IMR-90 (cell line): ENCODE measurements around the gene TRAPPC5. TPM values are rescaled to one million over a fixed set of nuclear protein-coding genes. Genes with fewer than 3 reads are reported as not detected.

Experiments
- ATAC-seq: fragments of 200-7000 bp; cut with Tn5 transposase; 2 replicates; pipeline ENCODE4 v1.9.1; 2020; ENCODE audit warnings: low read depth, mild to moderate bottlenecking, moderate library complexity
- BruUV-seq: library from RNA; stranded (reverse); fragments of 400-500 nt; replicated peaks from 2 replicates; lab custom pipeline; 2021; lab: Mats Ljungman, UMichigan
- CTCF ChIA-PET: fragments of 300-600 bp; formaldehyde crosslinking; extraction: SDS; loops from one replicate; lab custom pipeline; 2021; ENCODE audit warnings: antibody characterized with exemption; lab: Yijun Ruan, JAX
- POLR2A ChIA-PET: fragments of 300-600 bp; sonication (Branson Sonifier 250); formaldehyde crosslinking; loops from one replicate; lab custom pipeline; 2022; ENCODE audit warnings: antibody characterized with exemption; ENCODE audit not compliant: unreplicated experiment; lab: Charles Lee
- DNase-seq: peaks from one replicate; pipeline ENCODE4 v3.0.0; 2013
- H2AFZ ChIP-seq: replicated peaks from 2 replicates; pipeline ENCODE3; 2013; ENCODE audit warnings: low read length, mild to moderate bottlenecking; ENCODE audit not compliant: poor library complexity
- H2AK5ac ChIP-seq: 2 replicates; pipeline ENCODE4 v1.6.1; 2013; ENCODE audit warnings: low read depth, low read length, inconsistent platforms
- H2AK9ac ChIP-seq: replicated peaks from 2 replicates; pipeline ENCODE3; 2013; ENCODE audit warnings: mild to moderate bottlenecking, low read depth, low read length, moderate library complexity; ENCODE audit not compliant: poor library complexity
- H2BK120ac ChIP-seq: 2 replicates; pipeline ENCODE4 v1.6.1; 2013; ENCODE audit warnings: low read depth, low read length, inconsistent platforms
- H2BK15ac ChIP-seq: 3 replicates; pipeline ENCODE4 v1.6.1; 2013; ENCODE audit warnings: low read depth, low read length, inconsistent platforms
- H2BK20ac ChIP-seq: 2 replicates; pipeline ENCODE4 v1.6.1; 2013; ENCODE audit warnings: low read depth, mild to moderate bottlenecking, inconsistent platforms, low read length, moderate library complexity
- H2BK5ac ChIP-seq: 2 replicates; pipeline ENCODE4 v1.6.1; 2013; ENCODE audit warnings: mild to moderate bottlenecking, low read depth, low read length, inconsistent platforms; ENCODE audit not compliant: poor library complexity, severe bottlenecking
- H3K14ac ChIP-seq: replicated peaks from 2 replicates; pipeline ENCODE4 v1.6.1; 2013; ENCODE audit warnings: low read depth, low read length, inconsistent platforms
- H3K18ac ChIP-seq: 2 replicates; pipeline ENCODE4 v1.6.1; 2013; ENCODE audit warnings: low read depth, low read length, control low read depth
- H3K23ac ChIP-seq: 2 replicates; pipeline ENCODE4 v1.6.1; 2013; ENCODE audit warnings: low read depth, low read length, inconsistent platforms
- H3K27ac ChIP-seq: 2 replicates; pipeline ENCODE4 v1.5.1; 2013; ENCODE audit warnings: mild to moderate bottlenecking, control low read depth, low read length; ENCODE audit not compliant: insufficient read depth
- H3K27me3 ChIP-seq: 2 replicates; pipeline ENCODE4 v1.6.1; 2013; ENCODE audit warnings: low read length; ENCODE audit not compliant: control insufficient read depth, insufficient read depth
- H3K36me3 ChIP-seq: 2 replicates; pipeline ENCODE4 v1.6.1; 2013; ENCODE audit warnings: low read length, mixed read lengths; ENCODE audit not compliant: control insufficient read depth, insufficient read depth
- H3K4ac ChIP-seq: 2 replicates; pipeline ENCODE4 v1.6.1; 2013; ENCODE audit warnings: low read depth, low read length, inconsistent platforms
- H3K4me1 ChIP-seq: 2 replicates; pipeline ENCODE4 v1.6.1; 2013; ENCODE audit warnings: low read length, mixed read lengths; ENCODE audit not compliant: control insufficient read depth, insufficient read depth
- H3K4me2 ChIP-seq: 2 replicates; pipeline ENCODE4 v1.6.1; 2013; ENCODE audit warnings: low read depth, mild to moderate bottlenecking, control low read depth, low read length, moderate library complexity
- H3K4me3 ChIP-seq: 2 replicates; pipeline ENCODE4 v1.5.1; 2013; ENCODE audit warnings: low read depth, mild to moderate bottlenecking, control low read depth, low read length, moderate library complexity; ENCODE audit not compliant: insufficient read depth
- H3K56ac ChIP-seq: 2 replicates; pipeline ENCODE4 v1.6.1; 2013; ENCODE audit warnings: low read length, inconsistent platforms; ENCODE audit not compliant: insufficient read depth; ENCODE audit errors: extremely low read depth
- H3K79me1 ChIP-seq, 2 experiments: 2 replicates each; pipeline ENCODE4 v1.6.1; 2013; ENCODE audit warnings: low read length in 2 of 2, inconsistent platforms in 1 of 2, low read depth in 1 of 2
- H3K9ac ChIP-seq: 2 replicates; pipeline ENCODE4 v1.6.1; 2013; ENCODE audit warnings: low read depth, low read length, control low read depth
- H3K9me1 ChIP-seq: 2 replicates; pipeline ENCODE4 v1.6.1; 2013; ENCODE audit warnings: low read length, inconsistent platforms; ENCODE audit not compliant: insufficient read depth
- H3K9me3 ChIP-seq: 2 replicates; pipeline ENCODE4 v1.6.1; 2013; ENCODE audit warnings: low read length; ENCODE audit not compliant: control insufficient read depth, insufficient read depth
- H4K20me1 ChIP-seq: 2 replicates; pipeline ENCODE4 v1.6.1; 2013; ENCODE audit warnings: low read length, inconsistent platforms; ENCODE audit not compliant: insufficient read depth
- H4K5ac ChIP-seq: 2 replicates; pipeline ENCODE4 v1.6.1; 2013; ENCODE audit warnings: mild to moderate bottlenecking, low read depth, low read length, control low read depth
- H4K8ac ChIP-seq, 2 experiments: 2 replicates each; pipeline ENCODE4 v1.6.1; 2013; ENCODE audit warnings: low read depth in 2 of 2, low read length in 2 of 2, control low read depth in 1 of 2, inconsistent platforms in 1 of 2
- H4K91ac ChIP-seq: 2 replicates; pipeline ENCODE4 v1.6.1; 2013; ENCODE audit warnings: low read depth, low read length, inconsistent platforms; ENCODE audit not compliant: insufficient read depth
- BHLHE40 ChIP-seq: fragments of 150-350 bp; IDR thresholded peaks from 2 replicates; pipeline ENCODE4 v1.6.1; 2016; ENCODE audit warnings: mild to moderate bottlenecking, low read depth, low read length
- CEBPB ChIP-seq: IDR thresholded peaks from 2 replicates; pipeline ENCODE4 v1.6.1; 2012; ENCODE audit warnings: low read depth, low read length, improper control_type of control experiment
- CHD1 ChIP-seq: IDR thresholded peaks from 2 replicates; pipeline ENCODE4 v1.6.1; 2012; ENCODE audit warnings: low read depth, low read length, improper control_type of control experiment
- CTCF ChIP-seq: conservative IDR thresholded peaks from 2 replicates; pipeline ENCODE4 v1.5.1; 2012; ENCODE audit warnings: mild to moderate bottlenecking, low read depth, low read length, improper control_type of control experiment
- ELK1 ChIP-seq: fragments of 150-350 bp; IDR thresholded peaks from 2 replicates; pipeline ENCODE4 v1.6.1; 2016; ENCODE audit warnings: low read depth, mild to moderate bottlenecking, low read length, moderate library complexity, borderline replicate concordance
- FOS ChIP-seq: fragments of 150-350 bp; IDR thresholded peaks from 2 replicates; pipeline ENCODE4 v1.6.1; 2016; ENCODE audit warnings: low read depth, low read length
- MAFK ChIP-seq: IDR thresholded peaks from 2 replicates; pipeline ENCODE4 v1.6.1; 2012; ENCODE audit warnings: low read depth, low read length, improper control_type of control experiment
- MAZ ChIP-seq: IDR thresholded peaks from 2 replicates; pipeline ENCODE4 v1.6.1; 2012; ENCODE audit warnings: low read depth, mild to moderate bottlenecking, low read length, improper control_type of control experiment, moderate library complexity, borderline replicate concordance
- MXI1 ChIP-seq: IDR thresholded peaks from 2 replicates; pipeline ENCODE4 v1.6.1; 2012; ENCODE audit warnings: low read depth, mild to moderate bottlenecking, low read length, moderate library complexity, borderline replicate concordance
- NFE2L2 ChIP-seq: fragments of 150-350 bp; IDR thresholded peaks from 2 replicates; pipeline ENCODE4 v1.6.1; 2016; ENCODE audit warnings: low read depth, mild to moderate bottlenecking, low read length
- POLR2A ChIP-seq: IDR thresholded peaks from 2 replicates; pipeline ENCODE4 v1.6.1; 2012; ENCODE audit warnings: mild to moderate bottlenecking, low read depth, low read length
- RAD21 ChIP-seq: IDR thresholded peaks from 2 replicates; pipeline ENCODE4 v1.6.1; 2012; ENCODE audit warnings: low read length, improper control_type of control experiment
- RCOR1 ChIP-seq: IDR thresholded peaks from 2 replicates; pipeline ENCODE4 v1.6.1; 2012; ENCODE audit warnings: mild to moderate bottlenecking, low read length, improper control_type of control experiment; ENCODE audit not compliant: insufficient replicate concordance
- RFX5 ChIP-seq: IDR thresholded peaks from 2 replicates; pipeline ENCODE4 v1.8.0; 2012; ENCODE audit warnings: low read depth, mild to moderate bottlenecking, low read length, moderate library complexity
- SMC3 ChIP-seq: fragments of 150-350 bp; IDR thresholded peaks from 2 replicates; pipeline ENCODE4 v1.6.1; 2016; ENCODE audit warnings: low read depth, mild to moderate bottlenecking, antibody characterized with exemption, low read length, moderate library complexity
- WGBS, 2 experiments: methylation state at CpG; one replicate each; pipeline versions ENCODE4 v1.1.5 to v1.1.7; 2013; ENCODE audit warnings: missing lambda C conversion rate in 2 of 2; ENCODE audit not compliant: insufficient read length in 1 of 2; ENCODE audit errors: extremely low coverage in 2 of 2; 5-methylcytosine and 5-hydroxymethylcytosine counted together
- dilution Hi-C: fragments of 300-500 bp; cut with HindIII; formaldehyde crosslinking; loops from one replicate; pipeline ENCODE4 v1.14.3; 2018; ENCODE audit warnings: low sequenced_read_pairs; ENCODE audit not compliant: unreplicated experiment
- in situ Hi-C: fragments of 300-500 bp; cut with MboI; formaldehyde crosslinking; loops from 3 replicates; pipeline ENCODE4 v1.14.3; 2019; ENCODE audit warnings: low sequenced_read_pairs, inconsistent platforms, mixed read lengths
- intact Hi-C: fragments of 100-400 bp; cut with micrococcal nuclease; formaldehyde crosslinking; loops from 2 replicates; pipeline ENCODE4 v1.10.0; 2022
- polyA plus RNA-seq, 3 experiments: library from polyadenylated mRNA; depleted of rRNA; stranded (reverse); fragments of >200 nt; gene quantifications; 2 replicates each; pipeline ENCODE4 v1.2.3, GENCODE V29; 2012; ENCODE audit warnings: low replicate concordance in 1 of 3
- total RNA-seq: library from RNA; depleted of rRNA; stranded (reverse); fragments of >200 nt; gene quantifications from 2 replicates; pipeline ENCODE4 v1.2.3, GENCODE V29; 2012
- TF ChIP-seq, protein P1 (sequence below): fragments of 150-350 bp; IDR thresholded peaks from 2 replicates; pipeline ENCODE4 v1.6.1; 2017; ENCODE audit warnings: mild to moderate bottlenecking, antibody characterized with exemption, low read length, low read depth

Gene TRAPPC5
- total and polyA plus RNA-seq, 2 of the 4 experiments (the other 2 are of a cell fraction), result 54.7 to 109 TPM

DNA sequence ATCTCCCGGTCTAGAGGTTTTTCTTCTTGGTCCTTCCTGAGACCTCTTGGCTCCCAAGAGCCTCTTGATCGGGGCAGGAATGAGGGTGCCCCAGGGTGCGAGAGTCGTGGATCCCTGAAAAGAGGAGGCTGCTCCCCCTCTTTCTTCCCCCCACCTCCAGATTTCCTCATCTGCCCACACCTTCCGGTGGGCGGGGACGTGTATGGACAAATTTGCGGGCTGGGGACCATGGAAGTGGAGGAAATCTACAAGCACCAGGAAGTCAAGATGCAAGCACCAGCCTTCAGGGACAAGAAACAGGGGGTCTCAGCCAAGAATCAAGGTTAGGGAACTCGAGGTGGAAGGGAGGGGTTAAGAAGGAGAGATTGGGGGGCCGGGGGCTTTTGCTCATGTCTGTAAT lies 3.8 kb upstream of the TRAPPC5 start, which contains the start of gene MCEMP1:
Gene MCEMP1, plus strand, starts transcription at position 237 of the 400 bp plus-strand sequence. Its CDS starts 31 bp downstream, at position 268.
- Histone ChIP-seq H3K18ac (no peak within 1 kb of the TSS), H2BK120ac (no peak within 1 kb of the TSS), H4K20me1 (peaks cover 2% of the 10 kb centered on the region; the same call in 1 of the 2 replicates), H2AK5ac (no peak within 1 kb of the TSS), H3K9me3 (peaks cover 4% of the 10 kb centered on the region; the same call in 1 of the 2 replicates), H3K4me1 (peaks cover 2% of the 10 kb centered on the region; the same call in 1 of the 2 replicates), H3K9me1 (peaks cover 3% of the 10 kb centered on the region), H3K4me2 (no peak within 1 kb of the TSS), H2BK20ac (no peak within 1 kb of the TSS), H3K9ac (no peak within 1 kb of the TSS), H4K8ac (no peak within 1 kb of the TSS), H3K36me3 (no peaks in the 10 kb centered on the region), H3K23ac (no peak within 1 kb of the TSS), H2BK5ac (no peak within 1 kb of the TSS), H3K27ac (no peak within 1 kb of the TSS), H3K4me3 (no peak within 1 kb of the TSS), H3K79me1 (peaks cover 0 to 11% of the 10 kb centered on the region in 2 experiments; a peak in 3 of 4 replicates), H3K4ac (no peak within 1 kb of the TSS), H3K14ac (no peak within 1 kb of the TSS), H3K27me3 (peaks cover 19% of the 10 kb centered on the region), H2AFZ (peak within 1 kb of the TSS; percentile 63), H3K56ac (no peak within 1 kb of the TSS), H4K5ac (no peak within 1 kb of the TSS), H4K91ac (no peak within 1 kb of the TSS), H2BK15ac (no peak within 1 kb of the TSS), H2AK9ac (peak within 1 kb of the TSS; percentile 37)
- dilution Hi-C loops (no loop called here), in situ Hi-C loops (no loop called here), intact Hi-C loops (no loop called here)
- no peak for TF ChIP-seq FOS
- TF ChIP-seq, protein P1, sequence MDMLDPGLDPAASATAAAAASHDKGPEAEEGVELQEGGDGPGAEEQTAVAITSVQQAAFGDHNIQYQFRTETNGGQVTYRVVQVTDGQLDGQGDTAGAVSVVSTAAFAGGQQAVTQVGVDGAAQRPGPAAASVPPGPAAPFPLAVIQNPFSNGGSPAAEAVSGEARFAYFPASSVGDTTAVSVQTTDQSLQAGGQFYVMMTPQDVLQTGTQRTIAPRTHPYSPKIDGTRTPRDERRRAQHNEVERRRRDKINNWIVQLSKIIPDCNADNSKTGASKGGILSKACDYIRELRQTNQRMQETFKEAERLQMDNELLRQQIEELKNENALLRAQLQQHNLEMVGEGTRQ, result no peak
- no peak for TF ChIP-seq SMC3
- no peak for TF ChIP-seq RCOR1
- TF ChIP-seq CHD1, result no peak
- TF ChIP-seq POLR2A, result no peak
- no peak for TF ChIP-seq NFE2L2
- TF ChIP-seq BHLHE40, result no peak
- no peak for TF ChIP-seq RAD21
- no peak for TF ChIP-seq CEBPB
- no peak for TF ChIP-seq RFX5
- TF ChIP-seq MAZ, result no peak
- TF ChIP-seq MAFK, result no peak
- TF ChIP-seq ELK1, result no peak
- TF ChIP-seq CTCF, result no peak
- no peak for TF ChIP-seq MXI1
- DNase-seq, result no peak
- WGBS, 2 experiments, result no CpG with 5 or more reads among the region's 10 CpGs
- ATAC-seq, result no peak
- ChIA-PET POLR2A (no interaction called here), CTCF (no interaction called here)
- no TSS peak for BruUV-seq
